Keratinocyte (primary cell): ENCODE results near the gene SAV1. TPM values are rescaled to one million over a fixed set of nuclear protein-coding genes. Genes with fewer than 3 reads are reported as not detected.

Experiments used
- DNase-seq: peaks from one replicate; pipeline ENCODE4 v3.0.0-alpha.2; 2011; ENCODE audit warnings: low read depth, missing footprints, low spot score
- FAIRE-seq: peaks from 2 replicates; lab custom pipeline; 2011; peaks lifted over from hg19 to GRCh38; lab: Jason Lieb, UNC
- H2AFZ ChIP-seq: 2 replicates; pipeline ENCODE4 v1.6.0; 2012; ENCODE audit warnings: low read length, control low read depth, inconsistent platforms; ENCODE audit not compliant: control insufficient read depth
- H3K27ac ChIP-seq: 2 replicates; pipeline ENCODE4 v1.5.1; 2011; ENCODE audit warnings: low read length; ENCODE audit not compliant: control insufficient read depth, insufficient read depth
- H3K27me3 ChIP-seq: 3 replicates; pipeline ENCODE4 v1.6.0; 2011; ENCODE audit warnings: low read length; ENCODE audit not compliant: control insufficient read depth, insufficient read depth; ENCODE audit errors: extremely low read depth
- H3K36me3 ChIP-seq, 2 experiments: 2 replicates in 1 of 2; 3 replicates in 1 of 2; pipeline ENCODE4 v1.5.1; 2011; ENCODE audit warnings: low read length in 2 of 2, mild to moderate bottlenecking in 1 of 2; ENCODE audit not compliant: control insufficient read depth in 2 of 2, insufficient read depth in 2 of 2; ENCODE audit errors: extremely low read depth in 1 of 2
- H3K4me1 ChIP-seq: 3 replicates; pipeline ENCODE4 v1.5.1; 2011; ENCODE audit warnings: low read length; ENCODE audit not compliant: control insufficient read depth, insufficient read depth; ENCODE audit errors: extremely low read depth
- H3K4me2 ChIP-seq: 3 replicates; pipeline ENCODE4 v1.6.0; 2011; ENCODE audit warnings: low read depth, low read length; ENCODE audit not compliant: control insufficient read depth, insufficient read depth; ENCODE audit errors: extremely low read depth
- H3K4me3 ChIP-seq, 3 experiments: fragments of 200-600 bp in 1 of 3; sonication (generic) in 1 of 3; 2 replicates in 2 of 3; 3 replicates in 1 of 3; pipeline ENCODE4 v1.5.1; 2011 to 2016; ENCODE audit warnings: low read length in 3 of 3, mild to moderate bottlenecking in 3 of 3, control low read depth in 2 of 3, inconsistent platforms in 1 of 3, low read depth in 1 of 3, mixed read lengths in 1 of 3, mixed run types in 1 of 3, moderate library complexity in 1 of 3; ENCODE audit not compliant: control insufficient read depth in 2 of 3, insufficient read depth in 2 of 3; ENCODE audit errors: extremely low read depth in 1 of 3
- H3K79me2 ChIP-seq: 2 replicates; pipeline ENCODE4 v1.6.0; 2012; ENCODE audit warnings: low read length; ENCODE audit not compliant: control insufficient read depth, insufficient read depth
- H3K9ac ChIP-seq: 3 replicates; pipeline ENCODE4 v1.6.0; 2011; ENCODE audit warnings: low read length; ENCODE audit not compliant: control insufficient read depth, insufficient read depth; ENCODE audit errors: extremely low read depth
- H3K9me1 ChIP-seq: 3 replicates; pipeline ENCODE4 v1.6.0; 2011; ENCODE audit warnings: low read length; ENCODE audit not compliant: control insufficient read depth, insufficient read depth; ENCODE audit errors: extremely low read depth
- H3K9me3 ChIP-seq: 2 replicates; pipeline ENCODE4 v1.5.1; 2012; ENCODE audit warnings: low read depth, low read length; ENCODE audit not compliant: control insufficient read depth
- H4K20me1 ChIP-seq: 3 replicates; pipeline ENCODE4 v1.6.0; 2011; ENCODE audit warnings: low read length; ENCODE audit not compliant: control insufficient read depth, insufficient read depth; ENCODE audit errors: extremely low read depth
- CTCF ChIP-seq, 3 experiments: IDR thresholded peaks in 1 of 3; conservative IDR thresholded peaks in 1 of 3; optimal IDR thresholded peaks in 1 of 3; 2 replicates in 2 of 3; 3 replicates in 1 of 3; pipeline versions ENCODE3 to v1.5.1; 2011; ENCODE audit warnings: low read length in 3 of 3, mild to moderate bottlenecking in 3 of 3, moderate library complexity in 2 of 3, control low read depth in 1 of 3, inconsistent platforms in 1 of 3; ENCODE audit not compliant: insufficient read depth in 2 of 3; ENCODE audit errors: extremely low read depth in 1 of 3
- EZH2 ChIP-seq: IDR thresholded peaks from one replicate; pipeline ENCODE4 v1.6.1; 2012; ENCODE audit warnings: inconsistent platforms, mild to moderate bottlenecking, low read length, moderate library complexity
- dilution Hi-C: fragments of 300-500 bp; cut with MboI; formaldehyde crosslinking; loops from one replicate; pipeline ENCODE4 v1.7.0; 2020; ENCODE audit warnings: low sequenced_read_pairs; ENCODE audit not compliant: extremely low pct_ligation_motif_present
- polyA plus RNA-seq, 5 experiments: library from polyadenylated mRNA; depleted of rRNA in 3 of 5; stranded (reverse) in 3 of 5; stranded (forward) in 1 of 5; unstranded in 1 of 5; fragments of >200 nt; gene quantifications; 1 replicate in 1 of 5; 2 replicates in 3 of 5; 3 replicates in 1 of 5; pipeline versions ENCODE4 v1.2.1 to v1.2.3, GENCODE V29; 2011 to 2012; ENCODE audit warnings: missing spikeins in 2 of 5, low read depth in 1 of 5, low replicate concordance in 1 of 5

SAV1 gene
- polyA plus RNA-seq, 1 donor (not counting 4 experiments of a cell fraction or from before 2014, with no cell fraction given): 26.0 TPM

- Histone ChIP-seq H3K4me1 (peaks cover 10% of the 10 kb centered on the region), H3K27me3 (no peaks in the 10 kb centered on the region), H3K4me3 (no peak overlapping the region), H4K20me1 (no peaks in the 10 kb centered on the region), H2AFZ (no peak overlapping the region), H3K9me1 (no peaks in the 10 kb centered on the region), H3K27ac (no peak overlapping the region), H3K36me3 (no peaks in the 10 kb centered on the region), H3K9me3 (no peaks in the 10 kb centered on the region), H3K4me2 (no peak overlapping the region), H3K79me2 (no peaks in the 10 kb centered on the region), H3K9ac (no peak overlapping the region)
- FAIRE-seq: no peak
- DNase-seq: no peak
- no peak for TF ChIP-seq EZH2
- TF ChIP-seq CTCF (optimal IDR thresholded peaks at IDR 0.05 in 1 of 3, IDR thresholded peaks at IDR 0.05 in 1 of 3, conservative IDR thresholded peaks at IDR 0.05 in 1 of 3; ENCODE audit: extremely low read depth in 1 of 3, insufficient read depth in 2 of 3, low read length in 3 of 3): no peak
- dilution Hi-C loops: no loop called here
Observed at GRCh38 chr14:50616275-50616674, 51.8 kb downstream of the SAV1 start.

DNA sequence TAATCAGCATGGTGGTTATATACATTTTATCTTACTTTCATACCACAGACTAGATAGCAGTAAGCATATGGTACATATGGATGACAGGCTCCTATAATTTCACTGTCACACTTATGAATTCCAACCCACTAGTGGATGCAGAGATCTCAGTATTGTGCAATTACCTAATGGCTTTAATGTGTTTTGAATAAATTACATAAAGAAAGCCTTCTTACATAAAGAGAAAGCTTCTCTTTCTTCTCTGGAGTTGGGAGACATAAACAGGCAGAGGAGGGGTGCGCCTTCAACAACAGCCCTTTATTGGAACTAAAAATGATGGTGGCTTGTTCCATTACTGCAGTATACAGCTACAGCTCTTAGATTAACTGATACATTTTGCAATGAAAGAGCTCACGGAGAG is 52.6 kb downstream of the SAV1 start:
- no peaks in the 10 kb centered on the region for H3K27me3 ChIP-seq
- H3K36me3 ChIP-seq: no peaks in the 10 kb centered on the region
- no peak overlapping the region for H3K4me3 ChIP-seq
- FAIRE-seq: no peak
- no peak for TF ChIP-seq EZH2
- no peak for TF ChIP-seq CTCF (optimal IDR thresholded peaks at IDR 0.05 in 1 of 3, IDR thresholded peaks at IDR 0.05 in 1 of 3, conservative IDR thresholded peaks at IDR 0.05 in 1 of 3; ENCODE audit: extremely low read depth in 1 of 3, insufficient read depth in 2 of 3, low read length in 3 of 3)
- H2AFZ ChIP-seq: no peak overlapping the region
- no peak overlapping the region for H3K27ac ChIP-seq
- H3K4me1 ChIP-seq: peaks cover 8% of the 10 kb centered on the region
- H3K79me2 ChIP-seq: no peaks in the 10 kb centered on the region
- H3K9ac ChIP-seq: no peak overlapping the region
- H4K20me1 ChIP-seq: no peaks in the 10 kb centered on the region
- no peaks in the 10 kb centered on the region for H3K9me3 ChIP-seq
- H3K4me2 ChIP-seq: no peak overlapping the region
- H3K9me1 ChIP-seq: no peaks in the 10 kb centered on the region
- DNase-seq: no peak
- dilution Hi-C loops: no loop called here
